DOHH2 (cell line): ENCODE data around the gene GABRB1.

Source experiments
- H3F3A ChIP-seq: fragments of 200-600 bp; sonication (generic), shearing (Covaris generic); 2 replicates; pipeline ENCODE4 v1.6.0; 2016; ENCODE audit warnings: antibody characterized with exemption, mild to moderate bottlenecking; ENCODE audit not compliant: control insufficient read depth, insufficient read depth
- H3K27ac ChIP-seq: fragments of 200-600 bp; sonication (generic); 2 replicates; pipeline ENCODE4 v1.5.1; 2014; ENCODE audit warnings: low read depth, mild to moderate bottlenecking, low read length, moderate library complexity
- H3K27me3 ChIP-seq: fragments of 200-600 bp; sonication (generic); 2 replicates; pipeline ENCODE4 v1.6.1; 2014; ENCODE audit warnings: mild to moderate bottlenecking, low read length, mixed read lengths; ENCODE audit not compliant: control insufficient read depth
- H3K36me3 ChIP-seq: fragments of 200-600 bp; sonication (generic); 2 replicates; pipeline ENCODE4 v1.6.1; 2014; ENCODE audit warnings: mild to moderate bottlenecking, low read length, moderate library complexity, mixed read lengths; ENCODE audit not compliant: control insufficient read depth
- H3K4me1 ChIP-seq: fragments of 200-600 bp; sonication (generic); 2 replicates; pipeline ENCODE4 v1.6.1; 2014; ENCODE audit warnings: mild to moderate bottlenecking, low read length, mixed read lengths; ENCODE audit not compliant: control insufficient read depth
- H3K4me2 ChIP-seq: fragments of 200-600 bp; sonication (generic); 2 replicates; pipeline ENCODE4 v1.6.0; 2014; ENCODE audit warnings: mild to moderate bottlenecking, low read length, moderate library complexity
- H3K4me3 ChIP-seq: fragments of 200-600 bp; sonication (generic); 2 replicates; pipeline ENCODE4 v1.5.1; 2014; ENCODE audit warnings: mild to moderate bottlenecking, low read length, mixed read lengths
- H3K79me2 ChIP-seq: fragments of 200-600 bp; sonication (generic); 2 replicates; pipeline ENCODE4 v1.6.1; 2014; ENCODE audit warnings: mild to moderate bottlenecking, low read length, mixed read lengths; ENCODE audit not compliant: control insufficient read depth
- H3K9me2 ChIP-seq: fragments of 200-600 bp; sonication (generic); replicated peaks from 2 replicates; pipeline ENCODE4 v1.6.1; 2014; ENCODE audit warnings: mild to moderate bottlenecking, low read length, mixed read lengths; ENCODE audit not compliant: control insufficient read depth
- H3K9me3 ChIP-seq: fragments of 200-600 bp; sonication (generic); 2 replicates; pipeline ENCODE4 v1.6.1; 2014; ENCODE audit warnings: antibody characterized with exemption, low read length, mixed read lengths; ENCODE audit not compliant: control insufficient read depth, insufficient read depth
- H4K20me1 ChIP-seq: fragments of 200-600 bp; sonication (generic); 2 replicates; pipeline ENCODE4 v1.6.0; 2014; ENCODE audit warnings: low read depth, mild to moderate bottlenecking, antibody characterized with exemption, low read length, moderate library complexity; ENCODE audit not compliant: control insufficient read depth, insufficient read depth
- EZH2phosphoT487 ChIP-seq: fragments of 200-600 bp; sonication (generic); IDR thresholded peaks from 2 replicates; pipeline ENCODE4 v1.6.1; 2017; ENCODE audit warnings: borderline replicate concordance, mild to moderate bottlenecking, antibody characterized with exemption, low read length, moderate library complexity, mixed read lengths
- TF ChIP-seq, protein P1 (sequence below): fragments of 200-600 bp; sonication (generic); IDR thresholded peaks from one replicate; pipeline ENCODE4 v1.5.1; 2014; ENCODE audit warnings: antibody characterized with exemption, mild to moderate bottlenecking, low read depth, low read length; ENCODE audit not compliant: poor library complexity, severe bottlenecking

GABRB1 gene

DNA sequence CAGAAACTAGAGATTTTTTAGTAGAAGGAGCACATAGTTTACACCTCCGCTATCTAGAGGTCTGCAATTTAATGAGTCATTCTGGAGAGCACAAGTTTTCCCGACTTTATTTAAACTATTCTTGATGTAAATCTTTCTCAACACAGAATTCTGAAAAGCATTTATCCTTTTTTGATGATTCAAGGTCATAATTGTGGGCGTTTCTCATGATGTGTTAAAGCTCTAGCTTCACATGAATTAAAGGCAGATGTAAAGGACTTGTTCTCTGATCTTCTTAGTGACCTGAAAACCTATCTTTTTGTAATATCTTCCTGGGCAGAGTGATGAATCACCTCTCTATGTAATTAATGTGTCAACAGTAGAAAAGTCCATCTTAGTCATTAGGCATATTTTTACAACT is 303.3 kb downstream of the GABRB1 start:
- TF ChIP-seq, protein P1, sequence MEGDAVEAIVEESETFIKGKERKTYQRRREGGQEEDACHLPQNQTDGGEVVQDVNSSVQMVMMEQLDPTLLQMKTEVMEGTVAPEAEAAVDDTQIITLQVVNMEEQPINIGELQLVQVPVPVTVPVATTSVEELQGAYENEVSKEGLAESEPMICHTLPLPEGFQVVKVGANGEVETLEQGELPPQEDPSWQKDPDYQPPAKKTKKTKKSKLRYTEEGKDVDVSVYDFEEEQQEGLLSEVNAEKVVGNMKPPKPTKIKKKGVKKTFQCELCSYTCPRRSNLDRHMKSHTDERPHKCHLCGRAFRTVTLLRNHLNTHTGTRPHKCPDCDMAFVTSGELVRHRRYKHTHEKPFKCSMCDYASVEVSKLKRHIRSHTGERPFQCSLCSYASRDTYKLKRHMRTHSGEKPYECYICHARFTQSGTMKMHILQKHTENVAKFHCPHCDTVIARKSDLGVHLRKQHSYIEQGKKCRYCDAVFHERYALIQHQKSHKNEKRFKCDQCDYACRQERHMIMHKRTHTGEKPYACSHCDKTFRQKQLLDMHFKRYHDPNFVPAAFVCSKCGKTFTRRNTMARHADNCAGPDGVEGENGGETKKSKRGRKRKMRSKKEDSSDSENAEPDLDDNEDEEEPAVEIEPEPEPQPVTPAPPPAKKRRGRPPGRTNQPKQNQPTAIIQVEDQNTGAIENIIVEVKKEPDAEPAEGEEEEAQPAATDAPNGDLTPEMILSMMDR, result no peak
- TF ChIP-seq EZH2phosphoT487, result no peak
- no peak overlapping the region for H3K4me2 ChIP-seq
- no peaks in the 10 kb centered on the region for H3K27me3 ChIP-seq

DNA sequence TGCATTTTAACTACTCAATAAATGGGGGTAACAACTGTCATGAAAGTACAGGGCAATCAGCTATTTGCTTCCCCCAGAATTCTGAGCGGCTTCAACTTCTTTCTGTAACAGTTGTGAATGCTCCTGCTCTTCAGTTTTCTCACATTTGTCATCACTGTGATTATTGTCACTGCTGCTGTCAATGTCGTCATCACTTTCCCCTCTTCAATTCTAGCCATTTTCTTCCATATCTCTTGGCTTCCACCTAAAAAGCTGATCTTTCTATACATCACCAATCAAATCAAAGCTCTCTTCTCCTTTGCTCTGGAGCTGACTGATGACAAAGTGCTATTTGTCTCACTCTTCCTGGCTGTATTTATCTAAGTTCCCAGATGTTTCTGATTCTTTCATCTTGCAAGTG is 306.5 kb downstream of the GABRB1 start:
- no peak for TF ChIP-seq EZH2phosphoT487
- TF ChIP-seq, protein P1, result no peak
- Histone ChIP-seq H3K4me2 (no peak overlapping the region), H3K9me3 (no peaks in the 10 kb centered on the region), H4K20me1 (no peaks in the 10 kb centered on the region), H3K4me3 (no peak overlapping the region), H3K36me3 (no peaks in the 10 kb centered on the region), H3K4me1 (no peaks in the 10 kb centered on the region), H3K9me2 (no peaks in the 10 kb centered on the region), H3K27ac (no peak overlapping the region), H3K27me3 (no peaks in the 10 kb centered on the region), H3K79me2 (no peaks in the 10 kb centered on the region), H3F3A (no peaks in the 10 kb centered on the region)

More for the DNA sequence above, 303.3 kb downstream of the GABRB1 start:
- Histone ChIP-seq H3K36me3 (no peaks in the 10 kb centered on the region), H3K4me1 (peaks cover 3% of the 10 kb centered on the region; the same call in 1 of the 2 replicates), H3K9me3 (no peaks in the 10 kb centered on the region), H4K20me1 (no peaks in the 10 kb centered on the region), H3K27ac (no peak overlapping the region), H3F3A (no peaks in the 10 kb centered on the region), H3K79me2 (no peaks in the 10 kb centered on the region), H3K9me2 (no peaks in the 10 kb centered on the region), H3K4me3 (no peak overlapping the region)

- H3K9me3 ChIP-seq, result no peaks in the 10 kb centered on the region
- H4K20me1 ChIP-seq, result no peaks in the 10 kb centered on the region
- no peak for TF ChIP-seq EZH2phosphoT487
- TF ChIP-seq, protein P1, result no peak
- H3K4me2 ChIP-seq, result no peak overlapping the region
- no peak overlapping the region for H3K27ac ChIP-seq
- H3K4me3 ChIP-seq, result no peak overlapping the region
- no peaks in the 10 kb centered on the region for H3K4me1 ChIP-seq
- no peaks in the 10 kb centered on the region for H3K9me2 ChIP-seq
- no peaks in the 10 kb centered on the region for H3K79me2 ChIP-seq
- no peaks in the 10 kb centered on the region for H3K36me3 ChIP-seq
- H3K27me3 ChIP-seq, result no peaks in the 10 kb centered on the region
- no peaks in the 10 kb centered on the region for H3F3A ChIP-seq
These were observed 309.5 kb downstream of the GABRB1 start for GRCh38 chr4:47340914-47341313.

GRCh38 chr4:47342796-47343195 is 311.4 kb downstream of the GABRB1 start:
- Histone ChIP-seq H3K9me2 (no peaks in the 10 kb centered on the region), H3K27me3 (no peaks in the 10 kb centered on the region), H3K9me3 (no peaks in the 10 kb centered on the region), H3K79me2 (no peaks in the 10 kb centered on the region), H3K4me3 (no peak overlapping the region), H3K4me2 (no peak overlapping the region), H3K36me3 (no peaks in the 10 kb centered on the region), H4K20me1 (no peaks in the 10 kb centered on the region), H3K4me1 (no peaks in the 10 kb centered on the region), H3K27ac (no peak overlapping the region), H3F3A (no peaks in the 10 kb centered on the region)
- TF ChIP-seq, protein P1, result no peak
- TF ChIP-seq EZH2phosphoT487, result no peak
